Activated CD4-positive, alpha-beta T cell treated with anti-CD3 and anti-CD28 coated beads for 24 hours (primary cell): ENCODE measurements around the gene ZBTB7A.

Source experiments
- DNase-seq, 2 donors: peaks; one replicate each; pipeline ENCODE4 v3.0.0-alpha.2; 2020; ENCODE audit warnings: low read depth in 2 of 2

ZBTB7A gene

DNA sequence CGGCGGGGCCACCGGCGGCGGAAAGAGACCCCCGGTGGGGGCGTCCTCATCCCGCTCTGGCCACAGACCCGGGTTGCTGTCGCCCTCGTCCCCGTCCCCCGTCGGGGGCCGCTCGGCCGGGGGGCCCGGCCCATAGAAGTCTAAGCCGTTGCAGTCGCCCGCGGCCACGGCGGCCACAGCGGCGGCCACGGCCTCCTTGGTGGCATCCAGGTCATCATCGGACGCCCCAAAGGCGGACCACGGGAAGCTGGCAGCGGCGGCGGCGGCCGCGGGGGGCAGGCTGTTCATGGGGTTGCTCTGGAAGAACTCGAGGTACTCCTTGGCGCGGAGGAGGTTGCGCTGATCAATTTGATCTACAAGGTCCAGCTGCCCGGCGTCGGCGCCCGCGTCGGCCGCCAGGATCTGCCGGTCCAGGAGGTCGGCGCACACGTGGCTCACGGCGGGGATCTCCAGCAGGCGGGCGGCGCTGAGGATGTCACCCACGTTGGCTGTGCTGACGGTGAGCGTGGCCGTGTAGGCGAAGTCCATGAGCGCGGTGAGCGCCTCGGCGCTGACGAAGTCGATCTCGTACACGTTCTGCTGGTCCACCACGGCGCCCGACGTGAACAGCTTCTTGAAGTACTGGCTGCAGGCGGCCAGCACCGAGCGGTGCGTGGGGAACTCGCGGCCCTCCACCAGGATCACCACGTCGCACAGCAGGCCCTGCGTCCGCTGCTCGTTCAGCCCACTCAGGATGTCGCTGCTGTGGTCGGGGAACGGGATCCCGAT lies 12.1 kb downstream of the ZBTB7A start:
- DNase-seq = no peak

DNA sequence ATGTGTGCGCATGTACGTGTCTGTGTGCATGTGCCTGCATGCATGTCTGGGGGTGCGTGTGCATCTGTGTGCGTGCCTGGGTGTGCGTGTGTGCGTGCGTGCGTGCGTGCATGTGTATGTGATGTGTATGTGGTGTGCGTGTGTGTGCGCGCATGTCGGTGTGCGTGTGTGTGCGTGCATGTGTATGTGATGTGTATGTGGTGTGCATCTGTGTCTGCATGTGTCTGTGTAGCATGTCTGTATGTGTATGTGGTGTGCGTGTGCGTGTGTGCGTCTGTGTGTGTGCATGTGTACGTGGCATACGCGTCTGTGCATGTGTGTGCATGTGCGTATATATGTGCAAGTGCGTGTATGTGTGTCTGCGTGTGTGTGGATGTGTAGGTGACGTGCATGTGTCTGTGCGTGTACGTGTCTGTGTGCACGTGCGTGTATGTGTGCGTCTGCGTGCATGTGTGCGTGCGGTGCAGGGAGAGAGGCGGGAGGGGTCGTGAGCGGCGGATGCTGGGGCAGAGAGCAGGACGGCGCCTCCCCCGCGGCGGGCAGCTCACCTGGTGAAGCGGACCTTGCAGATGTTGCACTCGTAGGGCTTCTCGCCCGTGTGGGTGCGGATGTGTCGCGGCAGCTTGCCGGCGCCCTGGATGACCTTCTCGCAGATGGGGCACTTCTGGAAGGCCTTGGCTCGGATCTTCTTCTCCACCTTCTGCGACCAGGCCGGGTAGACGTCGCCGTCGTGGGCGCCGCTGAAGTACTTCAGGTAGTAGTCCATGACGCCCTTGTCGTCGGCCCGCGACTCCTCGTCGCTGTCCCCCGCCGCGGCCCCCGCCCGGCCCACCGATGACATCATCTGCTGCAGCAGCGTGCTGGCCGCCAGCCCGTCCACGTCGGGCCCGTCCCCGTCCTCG lies 13.0 kb downstream of the ZBTB7A start:
- no peak for DNase-seq

DNA sequence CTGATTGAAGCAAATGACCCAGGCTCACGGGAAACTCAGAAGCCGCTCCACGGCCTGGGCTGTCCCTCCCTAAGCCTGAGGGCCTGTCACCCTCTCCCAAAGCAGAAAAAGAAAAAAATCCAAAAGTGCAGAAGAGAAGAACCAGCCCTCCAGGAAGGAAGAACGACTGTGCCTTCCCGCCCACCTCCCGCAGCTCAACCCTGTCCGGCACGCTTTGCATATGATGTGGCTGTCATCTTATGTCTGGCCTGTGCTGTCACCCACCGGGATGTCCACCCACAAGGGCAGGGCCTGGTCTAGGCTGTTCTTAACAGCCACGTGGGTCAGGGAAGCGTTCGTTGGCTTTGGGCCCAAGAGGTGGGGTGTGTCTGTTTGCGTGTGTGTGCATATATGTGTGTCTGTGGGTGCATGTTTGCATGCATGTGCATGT lies 13.7 kb downstream of the ZBTB7A start:
- no peak for DNase-seq

DNA sequence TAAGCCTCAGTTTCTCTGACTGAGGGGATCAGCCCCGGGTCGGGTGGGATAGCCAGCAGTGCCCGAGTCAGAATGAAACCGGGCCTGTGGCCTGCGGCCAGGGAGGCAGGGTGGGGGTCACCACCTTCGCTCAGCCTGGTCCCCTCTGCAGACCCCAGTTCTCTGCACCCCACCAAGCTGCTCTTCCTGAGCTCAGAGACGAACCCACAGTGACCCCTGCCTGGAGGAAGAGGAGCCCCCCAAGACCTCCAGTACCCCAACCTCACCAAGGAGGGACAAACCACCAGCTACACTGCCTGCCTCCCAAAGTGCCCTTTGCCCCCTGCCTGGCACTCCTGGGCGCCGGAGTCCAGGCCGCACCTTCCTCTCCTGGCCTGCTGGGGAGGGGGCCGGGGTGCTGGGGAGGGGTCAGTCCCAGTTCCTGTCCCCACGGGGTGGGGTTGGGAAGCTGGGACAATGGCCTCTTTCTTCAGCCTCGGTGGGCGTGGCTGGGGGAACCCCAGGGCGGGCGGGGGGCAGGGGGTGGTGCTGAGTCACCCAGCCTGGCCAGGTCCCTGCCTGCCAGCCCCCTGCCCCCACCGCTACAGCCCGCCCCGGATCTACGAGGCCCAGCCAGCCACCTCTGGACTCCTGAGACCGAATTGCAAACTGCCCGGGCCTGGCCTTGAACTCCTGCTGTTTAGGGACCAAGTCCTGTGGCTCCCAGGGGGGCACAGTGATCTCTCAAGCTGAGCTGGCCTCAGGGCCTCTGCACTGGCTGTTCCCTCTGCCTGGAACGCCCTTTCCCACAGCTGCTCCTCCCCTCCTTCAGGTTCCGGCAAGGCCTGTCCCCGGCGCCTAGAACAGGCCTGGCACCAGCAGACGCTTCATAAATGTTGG lies 14.3 kb downstream of the ZBTB7A start:
- no peak for DNase-seq

DNA sequence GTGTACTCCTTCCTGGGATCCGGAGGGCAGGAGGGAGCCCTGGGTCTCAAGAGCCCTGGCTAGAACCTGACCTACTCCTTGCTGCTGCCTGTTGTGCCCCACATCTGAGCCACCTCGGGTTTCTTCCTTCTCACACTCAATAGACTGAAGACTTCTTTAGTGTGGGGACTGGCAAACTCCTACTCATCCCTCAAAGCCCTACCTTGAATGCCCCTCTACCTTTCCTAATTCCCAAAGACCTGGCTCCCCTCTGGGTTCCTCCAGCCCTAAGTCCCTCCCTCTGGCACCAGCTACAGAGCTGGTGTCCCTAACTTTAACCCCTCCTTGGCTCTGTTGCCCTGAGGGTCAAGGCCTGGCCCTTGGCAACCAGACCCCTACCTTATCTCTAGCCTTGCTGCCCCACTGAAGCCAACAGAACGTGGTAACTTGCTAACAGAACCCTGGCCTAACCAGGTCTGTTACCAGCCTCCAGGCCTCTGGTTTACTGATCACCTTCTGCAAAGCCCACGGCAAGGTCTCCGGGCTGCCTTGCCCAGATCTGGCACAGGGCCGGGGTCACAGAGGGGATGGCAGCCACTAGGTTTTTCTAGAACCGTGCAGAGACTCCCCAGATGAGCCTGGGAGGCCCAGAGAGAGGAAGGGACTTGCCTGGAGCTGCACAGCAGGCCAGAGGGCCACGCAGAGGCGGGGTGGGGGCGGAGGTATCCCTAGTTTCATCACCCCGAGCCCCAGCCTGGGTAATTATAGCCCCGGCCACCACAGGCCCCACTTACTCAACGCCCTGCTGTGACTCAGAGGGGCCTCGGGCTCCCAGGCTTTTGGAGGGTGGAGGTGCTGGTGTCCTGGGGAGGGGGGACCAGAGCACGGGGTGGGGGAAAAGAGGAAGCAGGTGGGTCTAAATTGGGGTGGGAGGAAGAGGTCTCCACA lies 15.3 kb downstream of the ZBTB7A start:
- no peak for DNase-seq

DNA sequence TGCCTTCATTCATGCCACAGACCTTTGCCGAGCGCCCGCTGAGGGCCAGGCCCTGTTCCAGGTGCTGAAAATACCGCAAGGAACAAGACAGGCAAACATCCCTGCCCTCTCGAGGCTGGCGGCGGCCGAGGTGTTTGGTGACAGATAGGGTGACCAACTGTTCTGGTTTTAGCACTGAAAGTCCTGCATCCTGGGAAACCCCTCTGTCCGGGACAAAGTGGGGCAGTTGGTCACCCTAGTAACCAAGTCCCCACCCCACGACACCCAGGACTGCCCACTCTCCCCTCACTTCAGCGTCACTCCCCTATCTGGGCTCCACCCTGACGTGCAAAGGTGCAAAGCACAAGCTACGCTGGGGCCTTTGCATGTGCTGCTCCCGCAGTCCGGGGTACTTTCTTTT lies 17.3 kb downstream of the ZBTB7A start:
- DNase-seq = no peak

DNA sequence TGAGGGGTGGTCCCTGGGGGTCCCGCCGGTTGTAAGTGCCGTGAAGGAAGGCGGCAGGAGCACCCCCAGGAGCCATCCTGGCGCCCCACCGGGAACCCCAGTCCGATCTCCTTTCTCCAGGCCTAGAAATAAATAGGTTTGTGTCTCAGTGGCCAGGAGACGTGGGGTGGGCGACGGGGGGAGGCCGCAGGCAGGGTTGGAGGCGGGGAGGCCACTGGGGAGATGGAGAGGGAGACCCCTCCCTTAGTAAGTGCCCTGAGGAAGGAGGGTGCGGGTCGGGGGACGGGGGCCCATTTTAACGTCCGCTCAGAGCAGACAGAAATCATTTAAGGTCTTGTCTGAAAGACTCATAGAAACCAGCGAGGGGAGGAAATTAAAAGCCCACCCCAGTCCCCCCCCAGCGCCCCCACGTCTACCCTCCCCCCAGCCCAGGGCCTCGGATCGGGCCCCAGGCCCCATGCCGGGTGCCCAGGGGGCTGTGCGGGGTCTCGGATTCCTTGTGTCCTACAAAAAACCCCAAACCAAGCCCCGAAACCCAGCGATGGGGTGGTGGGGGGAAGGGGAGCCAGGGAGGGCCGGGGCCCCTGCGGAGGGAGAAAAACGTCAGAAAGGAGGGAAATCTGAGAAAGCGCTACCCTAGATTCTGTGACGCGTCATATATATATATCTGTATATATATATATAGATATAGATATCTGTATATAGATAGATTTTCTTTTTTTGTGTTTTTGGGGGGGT lies 19.6 kb downstream of the ZBTB7A start:
- no peak for DNase-seq

DNA sequence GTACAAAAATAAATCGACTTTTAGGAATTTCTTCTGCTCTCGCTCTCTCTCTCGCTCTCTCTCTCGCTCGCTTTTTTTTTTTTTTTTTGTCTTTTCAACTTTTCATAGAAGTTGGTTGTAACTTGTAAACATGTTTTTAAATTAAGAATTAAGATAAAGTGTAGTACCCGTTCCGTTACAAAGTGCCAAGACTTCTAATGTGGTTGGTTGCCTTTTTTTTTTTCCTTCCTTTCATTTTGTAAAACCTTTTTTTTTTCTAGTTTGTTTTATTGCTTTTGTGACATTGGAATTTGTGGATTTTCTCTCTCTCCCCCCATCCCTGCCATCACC lies 20.4 kb downstream of the ZBTB7A start:
- no peak for DNase-seq

DNA sequence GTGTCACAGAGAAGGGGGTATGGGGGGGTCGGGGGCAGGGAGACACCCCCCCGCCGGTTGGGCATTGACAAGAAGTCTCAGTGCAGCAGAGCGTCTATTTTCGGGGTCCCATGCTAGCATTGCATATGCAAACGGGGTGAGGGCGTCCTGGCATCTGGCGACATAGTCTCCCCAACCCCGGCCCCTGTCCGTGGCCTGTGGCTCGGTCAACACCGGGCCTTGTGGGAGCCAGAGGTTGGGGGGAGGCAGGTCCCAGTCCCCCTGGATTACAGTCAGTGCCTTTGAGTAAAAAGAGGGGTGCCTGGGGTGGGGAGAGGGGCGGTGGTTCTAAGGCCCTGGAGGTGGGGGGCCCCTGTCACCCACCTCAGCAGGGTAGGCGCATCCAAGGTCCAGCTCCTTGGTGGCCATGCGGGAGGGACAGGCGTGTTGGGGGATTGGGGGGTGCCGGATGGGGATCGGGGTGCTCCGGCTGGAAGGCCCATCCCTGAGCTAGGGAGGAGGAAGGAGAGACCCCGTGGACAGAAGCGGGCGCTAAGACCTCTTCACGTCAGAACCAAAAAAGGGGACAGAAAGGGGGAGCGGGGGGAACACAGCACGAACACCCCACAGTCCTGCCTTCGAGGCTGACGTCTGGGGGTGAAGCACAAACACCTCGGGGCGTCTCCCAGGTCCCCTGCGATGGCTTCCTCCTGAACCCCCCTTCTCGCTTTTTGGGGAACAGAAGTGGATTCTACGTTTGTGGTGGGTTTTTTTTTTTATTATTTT lies 20.9 kb downstream of the ZBTB7A start:
- no peak for DNase-seq

DNA sequence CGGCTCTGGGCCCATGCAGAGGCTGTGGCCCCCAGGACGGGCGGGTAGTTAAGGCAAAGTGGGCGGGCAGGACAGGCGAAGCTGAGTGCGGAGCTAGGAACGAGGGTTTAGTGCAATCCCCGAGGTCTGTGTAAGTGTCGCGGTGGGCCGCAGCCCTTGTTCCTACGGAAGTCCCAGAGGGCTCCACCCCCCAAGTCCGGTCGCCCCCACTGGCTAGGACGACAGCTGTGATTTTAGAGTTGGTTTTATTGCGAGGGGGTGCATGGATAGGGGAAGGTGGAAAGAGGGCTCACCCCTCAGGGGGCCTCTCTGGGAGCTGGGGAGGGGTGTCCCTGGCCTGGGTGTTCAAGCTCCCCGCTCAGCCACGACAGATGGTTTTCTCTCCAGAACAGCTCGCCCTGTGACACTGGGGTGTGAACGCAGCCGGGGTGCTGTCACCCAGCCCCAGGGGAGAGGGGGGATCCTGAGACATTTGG lies 21.7 kb downstream of the ZBTB7A start:
- DNase-seq = no peak

DNA sequence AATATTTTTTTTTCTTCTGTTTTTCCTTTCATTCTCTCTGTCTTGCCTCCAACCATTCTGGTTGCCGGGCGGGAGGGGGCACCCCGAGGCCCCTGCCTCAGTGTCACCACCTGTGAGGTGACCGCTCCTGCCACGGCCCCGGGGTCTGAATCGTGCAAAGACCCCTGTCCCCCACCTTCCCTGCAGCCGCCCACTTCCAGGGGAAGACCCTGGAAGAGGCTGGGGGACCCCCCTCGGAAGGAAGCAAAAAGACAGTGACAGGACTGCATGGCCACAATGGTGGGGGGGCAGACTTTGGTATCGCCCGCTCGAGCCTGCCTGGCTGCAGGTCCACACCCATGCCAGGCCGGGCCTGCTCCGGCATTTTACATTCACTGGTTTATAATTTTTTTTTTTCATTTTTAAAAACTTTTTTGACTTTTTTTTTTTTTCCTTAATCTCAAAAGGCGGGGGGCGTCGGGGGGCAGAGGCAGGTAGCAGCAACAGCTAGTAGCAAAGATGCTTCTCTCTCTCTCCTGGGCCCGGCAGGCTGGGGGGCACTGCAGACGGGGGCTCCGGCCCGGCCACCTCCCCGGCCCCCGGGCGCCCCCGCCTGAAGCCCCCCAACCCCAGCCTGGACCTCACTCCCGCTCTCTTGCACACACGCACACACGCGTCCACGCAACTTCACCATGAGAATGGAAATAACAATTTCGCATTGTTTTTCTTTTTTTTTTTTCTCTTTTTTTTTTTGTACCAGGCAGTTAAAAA lies 22.6 kb downstream of the ZBTB7A start:
- no peak for DNase-seq

DNA sequence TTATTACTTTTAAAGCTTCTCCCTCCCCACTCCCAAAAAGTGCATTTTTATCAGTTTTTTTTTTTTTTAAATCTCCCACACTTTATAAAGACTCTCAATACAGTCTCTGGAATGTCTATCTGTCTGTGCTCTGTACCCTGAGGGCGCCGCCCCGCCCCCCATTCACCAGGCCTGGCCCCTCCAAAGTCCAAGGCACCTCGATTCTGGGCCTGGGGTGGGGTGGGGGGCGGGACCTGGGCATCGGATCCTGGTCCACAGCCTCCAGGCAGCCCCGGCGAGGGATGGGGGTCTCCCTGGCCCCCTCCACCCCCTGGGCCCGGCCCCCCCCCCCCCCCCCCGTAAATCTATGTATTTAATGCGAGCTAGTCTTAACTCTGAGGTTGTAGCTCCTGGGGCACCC lies 23.3 kb downstream of the ZBTB7A start:
- DNase-seq = no peak

DNA sequence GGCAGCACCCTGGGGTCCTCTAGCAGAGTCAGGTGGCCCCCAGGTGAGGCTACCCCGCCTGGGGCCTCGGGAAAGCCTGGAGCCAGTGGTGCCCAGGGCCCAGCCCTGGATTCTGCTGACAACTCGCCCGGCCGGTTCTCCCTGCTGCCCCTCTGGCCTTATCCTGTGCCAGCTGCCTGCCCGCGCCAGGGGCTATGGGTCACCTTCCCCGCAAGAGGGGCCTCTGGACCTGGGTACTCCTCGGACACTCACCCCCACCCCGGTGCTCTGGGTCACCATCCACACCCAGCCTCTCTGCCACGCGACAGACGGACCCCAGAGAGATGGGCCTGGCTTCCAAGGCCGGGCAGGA lies 24.0 kb downstream of the ZBTB7A start:
- no peak for DNase-seq

DNA sequence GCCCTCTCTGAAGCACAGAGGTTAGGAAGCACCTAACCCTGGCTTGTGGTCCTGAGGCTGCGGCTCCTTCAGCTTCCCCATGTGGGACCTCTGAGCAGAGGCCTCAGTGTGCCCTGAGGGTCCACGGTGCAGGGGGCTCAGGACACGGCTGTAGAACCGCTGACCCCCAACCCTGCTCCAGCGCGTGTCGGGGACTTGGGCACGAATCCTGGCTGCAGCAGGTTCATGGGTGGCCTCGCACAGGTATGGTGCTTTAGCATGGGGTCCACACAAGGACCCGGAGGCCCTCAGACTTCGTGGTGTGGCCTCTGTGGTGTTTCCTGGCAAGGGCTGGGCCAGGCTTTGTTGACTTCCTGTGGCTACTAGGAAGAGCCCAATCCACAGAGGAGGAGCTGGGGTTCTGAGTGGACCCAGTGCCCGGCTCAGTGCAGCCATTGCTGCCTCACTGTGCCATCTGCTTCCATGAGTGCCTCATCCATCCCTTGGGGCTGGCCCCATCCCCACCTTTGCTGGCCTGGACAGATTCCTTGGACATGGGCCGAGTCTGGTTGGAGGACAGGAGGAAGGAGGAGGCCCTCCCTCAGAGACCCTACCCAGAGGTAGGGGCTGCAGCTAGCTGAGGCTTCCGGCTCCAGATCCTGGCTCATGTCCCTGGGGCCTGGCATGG lies 24.5 kb downstream of the ZBTB7A start:
- DNase-seq = no peak

DNA sequence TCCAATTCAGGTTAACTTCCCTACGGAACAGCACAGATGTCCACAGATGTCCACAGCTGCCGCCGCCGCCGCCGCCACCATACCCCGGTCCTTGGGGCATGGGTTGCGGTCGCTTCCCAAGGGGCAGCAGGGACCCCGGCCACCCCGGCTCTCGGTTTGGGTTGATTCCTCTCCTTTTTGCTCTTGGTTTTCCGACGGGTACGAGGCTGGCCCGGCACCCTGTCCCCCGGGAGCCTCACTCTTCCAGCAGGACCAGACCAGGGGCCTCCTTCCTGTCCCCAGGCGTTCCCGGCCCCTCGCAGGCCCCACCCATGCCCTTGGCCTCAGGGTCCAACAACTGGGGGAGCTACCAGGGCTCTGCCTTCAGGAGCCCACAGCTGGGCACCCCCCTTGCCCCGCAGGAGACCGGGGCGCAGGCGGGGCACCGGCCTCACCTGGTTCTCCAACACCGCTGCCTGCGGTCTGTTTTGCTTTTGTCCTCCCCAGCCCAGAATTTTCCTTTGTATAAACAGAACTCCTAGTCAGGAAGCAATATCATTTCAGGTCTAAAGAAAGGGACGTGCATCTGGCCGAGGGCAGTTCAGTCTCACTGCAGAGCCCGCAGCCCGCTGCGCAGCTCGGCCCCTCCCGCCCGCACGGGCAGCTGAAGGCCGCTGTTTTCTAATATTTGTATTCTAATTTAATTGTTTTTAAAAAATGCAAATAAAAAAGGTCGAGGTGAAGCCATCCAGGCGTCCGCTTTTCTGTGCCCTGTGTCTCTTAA lies 27.9 kb downstream of the ZBTB7A start:
- DNase-seq = no peak

DNA sequence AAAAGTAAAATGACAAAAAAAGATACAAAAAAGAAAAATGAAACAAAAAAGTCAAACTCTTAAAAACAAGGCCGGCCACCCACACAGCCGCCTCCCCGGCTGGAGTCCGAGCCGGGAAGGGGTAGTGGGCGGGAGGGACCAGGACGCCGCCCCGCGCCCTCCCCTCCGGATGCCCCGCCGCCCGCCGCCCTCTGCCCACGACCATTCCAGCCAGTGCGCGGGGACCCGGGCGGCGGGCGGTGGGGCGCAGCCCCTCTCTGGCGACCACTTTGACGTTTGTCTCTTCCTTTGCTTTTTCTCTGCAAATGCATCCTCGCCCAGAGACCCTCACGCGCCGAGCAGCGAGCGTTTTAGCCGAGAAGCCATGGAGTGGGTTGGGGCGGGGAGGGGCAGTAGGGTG lies 28.6 kb downstream of the ZBTB7A start:
- DNase-seq = no peak

DNA sequence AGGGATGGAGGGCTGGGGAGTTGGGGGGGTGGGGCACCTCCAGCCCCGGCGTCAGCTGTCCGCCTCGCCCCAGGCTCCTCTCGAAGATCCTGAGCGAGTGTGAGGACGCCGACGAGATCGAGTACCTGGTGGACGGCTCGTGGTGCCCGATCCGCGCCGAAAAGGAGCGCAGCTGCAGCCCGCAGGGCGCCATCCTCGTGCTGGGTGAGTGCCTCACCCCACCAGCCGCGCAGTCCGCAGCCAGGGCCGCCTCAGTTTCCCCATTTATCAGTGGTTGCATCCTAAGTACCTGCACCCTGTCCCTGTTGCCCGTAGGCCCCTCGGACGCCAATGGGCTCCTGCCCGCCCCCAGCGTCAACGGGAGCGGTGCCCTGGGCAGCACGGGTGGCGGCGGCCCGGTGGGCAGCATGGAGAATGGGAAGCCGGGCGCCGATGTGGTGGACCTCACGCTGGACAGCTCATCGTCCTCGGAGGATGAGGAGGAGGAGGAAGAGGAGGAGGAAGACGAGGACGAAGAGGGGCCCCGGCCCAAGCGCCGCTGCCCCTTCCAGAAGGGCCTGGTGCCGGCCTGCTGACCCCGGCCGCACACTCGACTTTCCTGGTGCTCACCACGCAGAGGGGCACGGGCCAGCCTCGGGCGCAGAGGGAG lies 29.3 kb downstream of the ZBTB7A start:
- no peak for DNase-seq
